ENCODE results near the gene USP34. TPM values are rescaled to one million over a fixed set of nuclear protein-coding genes. Genes with fewer than 3 reads are reported as not detected.
"Not testable (repeated sequence)": the region's sequence is repeated elsewhere in the genome, so short reads cannot be mapped to it uniquely, and the experiment has no call there.

The USP34 gene
- total RNA-seq, 1 experiment from 2014 or later: 101 TPM

DNA sequence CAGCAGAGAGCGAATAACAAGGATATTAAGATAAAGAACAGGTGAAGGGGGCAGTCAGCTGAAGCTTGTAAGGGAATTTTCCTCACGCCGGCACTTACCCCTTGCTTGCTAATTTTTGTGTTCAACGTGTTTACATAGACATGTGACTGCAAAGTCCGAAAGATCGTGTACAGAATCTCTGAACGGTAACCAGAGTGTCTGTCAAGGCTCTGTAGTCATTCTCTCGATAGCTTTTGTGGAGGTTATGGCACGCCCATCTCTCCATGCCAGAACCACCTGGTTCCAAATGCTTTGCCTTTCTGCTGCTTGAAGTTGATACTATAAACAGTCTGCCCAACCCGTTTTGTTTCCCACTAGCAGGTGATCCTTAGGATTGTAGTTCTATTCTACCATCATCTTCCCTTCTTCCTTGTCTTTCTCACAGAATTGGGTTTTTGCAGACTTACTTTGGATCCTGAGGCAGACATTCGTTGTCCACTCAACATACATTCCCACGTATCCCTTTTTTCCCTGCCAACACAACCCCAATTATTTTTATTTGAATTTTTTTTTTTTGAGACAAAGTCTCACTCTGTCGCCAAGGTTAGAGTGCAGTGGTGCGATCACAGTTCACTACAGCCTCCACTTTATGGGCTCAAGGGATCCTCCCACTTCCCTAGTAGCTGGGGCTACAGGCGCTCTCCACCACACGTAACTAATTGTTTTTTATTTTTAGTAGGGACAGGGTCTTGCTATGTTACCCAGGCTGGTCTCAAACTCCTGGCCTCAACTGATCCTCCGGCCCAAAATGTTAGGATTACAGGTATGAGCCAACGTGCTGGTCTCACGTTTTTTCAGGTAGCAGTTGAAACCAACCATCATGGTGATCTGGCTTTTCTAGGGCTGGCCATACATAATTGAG lies 1.3 kb upstream of the USP34 start:
- Mint-ChIP-seq H3K4me1 (ENCODE audit: insufficient read depth, unreplicated experiment) (peaks cover 8% of the 10 kb centered on the region), H3K4me3 (ENCODE audit: unreplicated experiment) (peak overlapping the region; percentile 79), H3K36me3 (ENCODE audit: insufficient read depth, unreplicated experiment) (peaks cover 55% of the 10 kb centered on the region), H3K9me3 (ENCODE audit: unreplicated experiment) (no peaks in the 10 kb centered on the region), H3K27ac (ENCODE audit: low read depth, unreplicated experiment) (peak overlapping the region; percentile 97), H3K27me3 (ENCODE audit: insufficient read depth, unreplicated experiment) (no peaks in the 10 kb centered on the region)
- ChIA-PET CTCF (interaction anchor here (0.5 to 0.7 kb wide), 3 partner anchors 8 to 123 kb away, joined by 3 to 4 read pairs (median 3); no protein-coding TSS in a partner anchor), POLR2A (interaction anchor here (0.6 to 2.9 kb wide), 13 partner anchors 11 to 383 kb away, joined by 3 to 31 read pairs (median 3); partner anchors contain the start of gene XPO1)
- intact Hi-C loops (cut with micrococcal nuclease): loop anchor here (10.0 kb wide), 2 partner anchors 47 to 117 kb away; no protein-coding TSS in a partner anchor
- TF ChIP-seq, protein P1, sequence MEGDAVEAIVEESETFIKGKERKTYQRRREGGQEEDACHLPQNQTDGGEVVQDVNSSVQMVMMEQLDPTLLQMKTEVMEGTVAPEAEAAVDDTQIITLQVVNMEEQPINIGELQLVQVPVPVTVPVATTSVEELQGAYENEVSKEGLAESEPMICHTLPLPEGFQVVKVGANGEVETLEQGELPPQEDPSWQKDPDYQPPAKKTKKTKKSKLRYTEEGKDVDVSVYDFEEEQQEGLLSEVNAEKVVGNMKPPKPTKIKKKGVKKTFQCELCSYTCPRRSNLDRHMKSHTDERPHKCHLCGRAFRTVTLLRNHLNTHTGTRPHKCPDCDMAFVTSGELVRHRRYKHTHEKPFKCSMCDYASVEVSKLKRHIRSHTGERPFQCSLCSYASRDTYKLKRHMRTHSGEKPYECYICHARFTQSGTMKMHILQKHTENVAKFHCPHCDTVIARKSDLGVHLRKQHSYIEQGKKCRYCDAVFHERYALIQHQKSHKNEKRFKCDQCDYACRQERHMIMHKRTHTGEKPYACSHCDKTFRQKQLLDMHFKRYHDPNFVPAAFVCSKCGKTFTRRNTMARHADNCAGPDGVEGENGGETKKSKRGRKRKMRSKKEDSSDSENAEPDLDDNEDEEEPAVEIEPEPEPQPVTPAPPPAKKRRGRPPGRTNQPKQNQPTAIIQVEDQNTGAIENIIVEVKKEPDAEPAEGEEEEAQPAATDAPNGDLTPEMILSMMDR (IDR thresholded peaks at IDR 0.05; ENCODE audit: unreplicated experiment): no peak
- no TSS peak for BruUV-seq (replicated peaks)
- peak; percentile 42 for DNase-seq (ENCODE audit: unreplicated experiment)

DNA sequence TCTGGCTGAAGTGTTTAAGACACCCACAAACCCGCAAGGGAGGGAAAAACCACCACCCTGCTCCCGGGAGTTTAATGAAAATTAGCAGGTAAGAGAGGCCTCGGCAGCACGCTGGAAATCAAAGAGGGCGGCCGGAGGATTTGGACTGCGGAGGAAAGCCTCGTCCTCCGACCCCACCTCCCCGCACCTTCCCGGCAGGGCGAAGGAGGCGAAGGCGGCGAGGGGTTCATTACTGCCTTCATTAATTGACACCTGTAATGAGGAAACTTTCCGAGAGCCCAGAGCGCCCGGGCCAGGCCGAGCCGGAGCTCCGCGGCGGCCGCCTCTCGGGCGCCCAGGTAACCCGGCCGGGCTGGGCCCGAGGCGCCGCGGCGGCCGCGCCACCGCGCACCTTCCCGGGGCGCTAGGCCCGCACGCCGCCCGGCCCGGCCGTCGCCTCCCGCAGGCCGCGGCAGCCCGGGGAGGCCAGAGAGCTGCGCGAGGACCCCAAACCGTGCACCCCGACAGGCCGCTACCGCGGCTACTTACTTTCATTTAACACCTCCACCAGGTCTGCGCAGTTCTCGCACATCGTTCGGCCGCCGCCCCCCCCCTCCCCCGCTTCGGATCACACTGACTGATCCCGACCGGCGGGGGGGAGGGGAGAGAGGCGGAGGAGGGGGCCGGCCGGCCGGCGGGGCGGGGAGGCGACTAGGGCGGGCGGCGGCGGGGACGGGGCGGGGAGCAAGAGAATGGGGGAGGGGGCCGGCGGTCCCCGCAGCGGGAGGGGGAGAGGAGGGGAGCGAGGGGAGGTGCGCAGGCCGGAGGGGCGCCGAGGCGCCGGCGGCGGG lies 550 bp downstream of the USP34 start:
- H3K36me3 Mint-ChIP-seq (ENCODE audit: insufficient read depth, unreplicated experiment): peaks cover 44% of the 10 kb centered on the region
- ChIA-PET POLR2A (interaction anchor here (0.6 to 2.1 kb wide), 16 partner anchors 10 to 405 kb away, joined by 3 to 17 read pairs (median 4); partner anchors contain the start of genes SANBR and XPO1), CTCF (interaction anchor here (0.6 to 1.1 kb wide), 4 partner anchors 17 to 286 kb away, joined by 3 read pairs; no protein-coding TSS in a partner anchor)
- H3K27ac Mint-ChIP-seq (ENCODE audit: low read depth, unreplicated experiment): peak overlapping the region; percentile 97
- peak; percentile 82 for DNase-seq (ENCODE audit: unreplicated experiment)
- no TSS peak for BruUV-seq (replicated peaks)
- H3K4me1 Mint-ChIP-seq (ENCODE audit: insufficient read depth, unreplicated experiment): peaks cover 8% of the 10 kb centered on the region
- intact Hi-C loops (cut with micrococcal nuclease): loop anchor here (10.0 kb wide), 2 partner anchors 46 to 116 kb away; no protein-coding TSS in a partner anchor
- TF ChIP-seq, protein P1 (IDR thresholded peaks at IDR 0.05; ENCODE audit: unreplicated experiment): no peak
- peak overlapping the region; percentile 79 for H3K4me3 Mint-ChIP-seq (ENCODE audit: unreplicated experiment)
- no peaks in the 10 kb centered on the region for H3K9me3 Mint-ChIP-seq (ENCODE audit: unreplicated experiment)
- H3K27me3 Mint-ChIP-seq (ENCODE audit: insufficient read depth, unreplicated experiment): no peaks in the 10 kb centered on the region

DNA sequence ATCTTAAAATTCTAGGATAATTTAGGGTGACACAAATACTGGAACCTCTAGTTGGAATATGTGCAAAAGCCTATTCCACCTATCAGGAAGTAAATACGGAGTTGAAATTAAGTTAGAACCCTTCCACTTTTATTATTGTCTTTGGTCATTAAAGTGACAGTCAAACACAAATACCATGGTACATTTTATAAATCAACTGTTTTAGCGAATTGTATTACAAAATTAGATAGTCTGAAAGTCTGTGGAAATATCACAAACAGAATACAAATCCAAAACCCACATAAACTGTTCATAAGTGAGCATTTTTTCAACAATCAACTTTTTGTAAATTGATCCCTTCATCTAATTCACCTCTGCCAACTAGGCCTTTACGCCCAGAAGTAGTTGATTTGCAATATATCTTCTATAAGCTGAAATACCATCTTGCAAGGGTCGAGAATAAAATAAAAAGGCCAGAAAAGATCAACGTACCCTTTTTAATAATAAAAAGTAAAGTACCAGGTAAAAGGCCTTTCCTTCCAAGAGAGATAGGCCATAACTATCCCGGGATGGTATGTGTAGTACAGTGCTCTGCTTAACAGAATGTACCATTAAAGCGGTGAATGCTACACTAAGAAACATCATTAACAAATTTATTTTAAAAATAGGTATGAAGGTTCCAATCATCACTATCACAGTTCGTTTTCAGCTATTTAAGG lies 1.3 kb downstream of the USP34 start:
- peak overlapping the region; percentile 97 for H3K27ac Mint-ChIP-seq (ENCODE audit: low read depth, unreplicated experiment)
- ChIA-PET POLR2A (interaction anchor here (0.6 to 2.1 kb wide), 18 partner anchors 9 to 404 kb away, joined by 3 to 17 read pairs (median 4); partner anchors contain the start of genes SANBR and XPO1), CTCF (interaction anchor here (0.6 to 1.1 kb wide), 4 partner anchors 17 to 287 kb away, joined by 3 read pairs; no protein-coding TSS in a partner anchor)
- no peaks in the 10 kb centered on the region for H3K27me3 Mint-ChIP-seq (ENCODE audit: insufficient read depth, unreplicated experiment)
- peaks cover 36% of the 10 kb centered on the region for H3K36me3 Mint-ChIP-seq (ENCODE audit: insufficient read depth, unreplicated experiment)
- H3K9me3 Mint-ChIP-seq (ENCODE audit: unreplicated experiment): no peaks in the 10 kb centered on the region
- TF ChIP-seq, protein P1 (IDR thresholded peaks at IDR 0.05; ENCODE audit: unreplicated experiment): no peak
- intact Hi-C loops (cut with micrococcal nuclease): loop anchor here (10.0 kb wide), 2 partner anchors 45 to 115 kb away; no protein-coding TSS in a partner anchor
- peaks cover 8% of the 10 kb centered on the region for H3K4me1 Mint-ChIP-seq (ENCODE audit: insufficient read depth, unreplicated experiment)
- H3K4me3 Mint-ChIP-seq (ENCODE audit: unreplicated experiment): peak overlapping the region; percentile 79
- DNase-seq (ENCODE audit: unreplicated experiment): peak; percentile 31
- BruUV-seq (replicated peaks): TSS peak; percentile 53

DNA sequence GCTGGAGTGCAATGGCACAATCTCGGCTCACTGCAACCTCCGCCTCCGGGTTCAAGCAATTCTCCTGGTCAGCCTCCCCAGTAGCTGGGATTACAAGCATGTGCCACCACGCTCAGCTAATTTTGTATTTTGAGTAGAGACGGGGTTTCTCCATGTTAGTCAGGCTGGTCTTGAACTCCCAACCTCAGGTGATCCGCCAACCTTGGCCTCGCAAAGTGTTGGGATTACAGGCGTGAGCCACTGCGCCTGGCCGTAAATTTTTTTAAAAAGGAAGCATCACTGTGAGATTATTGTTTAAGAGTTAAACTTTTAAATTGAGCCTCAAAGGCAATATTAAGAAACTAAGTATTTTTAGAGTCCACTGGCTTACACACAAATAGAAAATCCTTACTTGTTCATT lies 2.7 kb downstream of the USP34 start:
- H3K4me1 Mint-ChIP-seq (ENCODE audit: insufficient read depth, unreplicated experiment); H3K9me3 Mint-ChIP-seq (ENCODE audit: unreplicated experiment); intact Hi-C loops (cut with micrococcal nuclease); BruUV-seq (replicated peaks); DNase-seq (ENCODE audit: unreplicated experiment); H3K27me3 Mint-ChIP-seq (ENCODE audit: insufficient read depth, unreplicated experiment); H3K27ac Mint-ChIP-seq (ENCODE audit: low read depth, unreplicated experiment): not testable (repeated sequence)
- CTCF ChIA-PET: interaction anchor here (0.6 to 1.4 kb wide), 2 partner anchors 18 to 887 kb away, joined by 3 to 4 read pairs; no protein-coding TSS in a partner anchor
- POLR2A ChIA-PET: interaction anchor here (0.9 to 1.3 kb wide), 4 partner anchors 12 to 70 kb away, joined by 3 to 4 read pairs (median 3); partner anchors contain the start of gene XPO1
- Mint-ChIP-seq H3K36me3 (ENCODE audit: insufficient read depth, unreplicated experiment) (peaks cover 26% of the 10 kb centered on the region), H3K4me3 (ENCODE audit: unreplicated experiment) (peak overlapping the region; percentile 79)

Measured in MCF 10A (cell line).